Activated naive CD8-positive, alpha-beta T cell treated with anti-CD3 and anti-CD28 coated beads, Interleukin-2, amount 50 U/mL, for 24 hours (primary cell): Measurements from ENCODE around the gene ISLR.

Source experiments
- ATAC-seq: fragments of 150-1000 bp; cut with Tn5 transposase; one replicate; pipeline ENCODE4 v1.10.0; 2021
- DNase-seq: peaks from one replicate; pipeline ENCODE4 v3.0.0; 2021
- H3K27ac Mint-ChIP-seq: one replicate; pipeline ENCODE4 v1.8.0; 2021; ENCODE audit warnings: mild to moderate bottlenecking, mixed read lengths
- H3K27me3 Mint-ChIP-seq: one replicate; pipeline ENCODE4 v1.8.0; 2021; ENCODE audit warnings: mixed read lengths
- H3K36me3 Mint-ChIP-seq: one replicate; pipeline ENCODE4 v1.8.0; 2021; ENCODE audit warnings: low read depth, mixed read lengths
- H3K4me1 Mint-ChIP-seq: one replicate; pipeline ENCODE4 v1.8.0; 2021; ENCODE audit warnings: mixed read lengths
- H3K4me3 Mint-ChIP-seq: one replicate; pipeline ENCODE4 v1.8.0; 2021; ENCODE audit warnings: mild to moderate bottlenecking, moderate library complexity, mixed read lengths
- H3K9me3 Mint-ChIP-seq: one replicate; pipeline ENCODE4 v1.8.0; 2021; ENCODE audit warnings: mixed read lengths

Gene ISLR

GRCh38 chr15:74132681-74133651 lies 40.5 kb upstream of the ISLR start:
- no peak for ATAC-seq
- H3K27ac Mint-ChIP-seq: peak overlapping the region; percentile 18
- no peaks in the 10 kb centered on the region for H3K9me3 Mint-ChIP-seq
- peak overlapping the region; percentile 26 for H3K4me3 Mint-ChIP-seq
- H3K27me3 Mint-ChIP-seq: peaks cover 91% of the 10 kb centered on the region
- peak; percentile 28 for DNase-seq
- peaks cover 39% of the 10 kb centered on the region for H3K4me1 Mint-ChIP-seq
- no peaks in the 10 kb centered on the region for H3K36me3 Mint-ChIP-seq

- ATAC-seq (no peak), DNase-seq (peak; percentile 6)
- H3K9me3 Mint-ChIP-seq: no peaks in the 10 kb centered on the region
- H3K4me1 Mint-ChIP-seq: peaks cover 38% of the 10 kb centered on the region
- no peak overlapping the region for H3K4me3 Mint-ChIP-seq
- H3K36me3 Mint-ChIP-seq: no peaks in the 10 kb centered on the region
- no peak overlapping the region for H3K27ac Mint-ChIP-seq
- H3K27me3 Mint-ChIP-seq: peaks cover 92% of the 10 kb centered on the region
These were observed 39.7 kb upstream of the ISLR start for GRCh38 chr15:74133694-74134386.

- peak overlapping the region; percentile 1 for H3K4me3 Mint-ChIP-seq
- H3K9me3 Mint-ChIP-seq: no peaks in the 10 kb centered on the region
- DNase-seq (peak; percentile 47), ATAC-seq (no peak)
- peak overlapping the region; percentile 31 for H3K27ac Mint-ChIP-seq
- peaks cover 90% of the 10 kb centered on the region for H3K27me3 Mint-ChIP-seq
- H3K4me1 Mint-ChIP-seq: peaks cover 34% of the 10 kb centered on the region
- H3K36me3 Mint-ChIP-seq: no peaks in the 10 kb centered on the region
These were observed 39.0 kb upstream of the ISLR start for GRCh38 chr15:74134387-74135027.

- Mint-ChIP-seq H3K4me1 (peaks cover 31% of the 10 kb centered on the region), H3K36me3 (no peaks in the 10 kb centered on the region), H3K4me3 (peak overlapping the region; percentile 24), H3K9me3 (no peaks in the 10 kb centered on the region), H3K27ac (no peak overlapping the region), H3K27me3 (peaks cover 84% of the 10 kb centered on the region)
- ATAC-seq: no peak
- DNase-seq: no peak
These were observed 38.4 kb upstream of the ISLR start for GRCh38 chr15:74135041-74135565.

- no peaks in the 10 kb centered on the region for H3K9me3 Mint-ChIP-seq
- no peak overlapping the region for H3K27ac Mint-ChIP-seq
- no peaks in the 10 kb centered on the region for H3K36me3 Mint-ChIP-seq
- peaks cover 74% of the 10 kb centered on the region for H3K27me3 Mint-ChIP-seq
- ATAC-seq (no peak), DNase-seq (no peak)
- H3K4me3 Mint-ChIP-seq: peak overlapping the region; percentile 55
- peaks cover 28% of the 10 kb centered on the region for H3K4me1 Mint-ChIP-seq
These were observed 37.0 kb upstream of the ISLR start for GRCh38 chr15:74136540-74136813.

GRCh38 chr15:74136814-74137536 lies 36.5 kb upstream of the ISLR start:
- no peak for DNase-seq
- Mint-ChIP-seq H3K4me1 (peaks cover 26% of the 10 kb centered on the region), H3K27me3 (peaks cover 70% of the 10 kb centered on the region), H3K27ac (no peak overlapping the region), H3K4me3 (peak overlapping the region; percentile 55), H3K9me3 (no peaks in the 10 kb centered on the region), H3K36me3 (no peaks in the 10 kb centered on the region)
- ATAC-seq: no peak

- no peak overlapping the region for H3K27ac Mint-ChIP-seq
- DNase-seq (no peak), ATAC-seq (no peak)
- no peak overlapping the region for H3K4me3 Mint-ChIP-seq
- H3K4me1 Mint-ChIP-seq: peaks cover 23% of the 10 kb centered on the region
- H3K36me3 Mint-ChIP-seq: no peaks in the 10 kb centered on the region
- no peaks in the 10 kb centered on the region for H3K9me3 Mint-ChIP-seq
- H3K27me3 Mint-ChIP-seq: peaks cover 67% of the 10 kb centered on the region
These were observed 36.0 kb upstream of the ISLR start for GRCh38 chr15:74137537-74137894.

GRCh38 chr15:74138642-74139041 lies 34.9 kb upstream of the ISLR start:
- peaks cover 58% of the 10 kb centered on the region for H3K27me3 Mint-ChIP-seq
- H3K27ac Mint-ChIP-seq: no peak overlapping the region
- H3K9me3 Mint-ChIP-seq: no peaks in the 10 kb centered on the region
- H3K36me3 Mint-ChIP-seq: no peaks in the 10 kb centered on the region
- DNase-seq (no peak), ATAC-seq (no peak)
- H3K4me1 Mint-ChIP-seq: peaks cover 20% of the 10 kb centered on the region
- no peak overlapping the region for H3K4me3 Mint-ChIP-seq

GRCh38 chr15:74141591-74141990 lies 31.9 kb upstream of the ISLR start:
- no peak overlapping the region for H3K4me3 Mint-ChIP-seq
- ATAC-seq: no peak
- H3K9me3 Mint-ChIP-seq: peaks cover 3% of the 10 kb centered on the region
- no peaks in the 10 kb centered on the region for H3K36me3 Mint-ChIP-seq
- no peak for DNase-seq
- peaks cover 7% of the 10 kb centered on the region for H3K4me1 Mint-ChIP-seq
- peaks cover 46% of the 10 kb centered on the region for H3K27me3 Mint-ChIP-seq
- no peak overlapping the region for H3K27ac Mint-ChIP-seq

- ATAC-seq (no peak), DNase-seq (no peak)
- peaks cover 3% of the 10 kb centered on the region for H3K9me3 Mint-ChIP-seq
- H3K4me3 Mint-ChIP-seq: no peak overlapping the region
- H3K4me1 Mint-ChIP-seq: no peaks in the 10 kb centered on the region
- no peaks in the 10 kb centered on the region for H3K36me3 Mint-ChIP-seq
- H3K27me3 Mint-ChIP-seq: peaks cover 34% of the 10 kb centered on the region
- H3K27ac Mint-ChIP-seq: no peak overlapping the region
These were observed 29.2 kb upstream of the ISLR start for GRCh38 chr15:74144153-74144775.

GRCh38 chr15:74146277-74146800 lies 27.2 kb upstream of the ISLR start:
- Mint-ChIP-seq H3K9me3 (peaks cover 3% of the 10 kb centered on the region), H3K27me3 (peaks cover 35% of the 10 kb centered on the region), H3K4me1 (no peaks in the 10 kb centered on the region), H3K36me3 (no peaks in the 10 kb centered on the region), H3K27ac (no peak overlapping the region), H3K4me3 (no peak overlapping the region)
- DNase-seq (no peak), ATAC-seq (no peak)

GRCh38 chr15:74147051-74147450 lies 26.5 kb upstream of the ISLR start:
- DNase-seq (no peak), ATAC-seq (no peak)
- Mint-ChIP-seq H3K9me3 (peaks cover 3% of the 10 kb centered on the region), H3K27ac (no peak overlapping the region), H3K4me3 (no peak overlapping the region), H3K27me3 (peaks cover 34% of the 10 kb centered on the region), H3K36me3 (no peaks in the 10 kb centered on the region), H3K4me1 (no peaks in the 10 kb centered on the region)

GRCh38 chr15:74155766-74156417 lies 17.6 kb upstream of the ISLR start:
- no peak overlapping the region for H3K27ac Mint-ChIP-seq
- no peak for ATAC-seq

More at GRCh38 chr15:74155766-74156417, 17.6 kb upstream of the ISLR start:
- Mint-ChIP-seq H3K4me3 (no peak overlapping the region), H3K27me3 (peaks cover 20% of the 10 kb centered on the region), H3K4me1 (peaks cover 28% of the 10 kb centered on the region), H3K36me3 (no peaks in the 10 kb centered on the region), H3K9me3 (no peaks in the 10 kb centered on the region)
- DNase-seq: no peak
